ENCODE results near the gene B3GAT1.
"Not testable (repeated sequence)": the region's sequence is repeated elsewhere in the genome, so short reads cannot be mapped to it uniquely, and the experiment has no call there.

The B3GAT1 gene

DNA sequence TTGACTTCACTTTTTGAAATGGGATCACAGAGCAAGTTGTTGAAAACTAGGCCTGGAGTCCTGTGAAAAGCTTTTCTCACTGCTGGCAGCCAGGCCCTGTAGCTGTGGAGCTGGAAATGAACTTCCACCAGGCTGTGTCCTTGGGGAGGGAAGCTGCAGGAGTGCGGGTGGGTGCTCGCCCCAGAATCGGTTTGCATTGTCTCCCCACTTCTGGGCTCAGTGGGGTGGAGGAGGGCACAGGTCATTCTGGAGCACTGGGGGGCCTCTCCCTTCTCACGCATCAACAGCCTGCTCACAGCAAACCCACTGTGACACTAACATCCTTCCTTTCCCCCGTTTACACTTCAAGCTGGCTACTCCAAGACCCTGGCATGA, 65.1 kb downstream of the B3GAT1 start:
- DNase-seq (ENCODE audit: low read depth) = no peak
- no peak overlapping the region for H3K4me3 ChIP-seq (ENCODE audit: low read length)
- TF ChIP-seq, protein P1, sequence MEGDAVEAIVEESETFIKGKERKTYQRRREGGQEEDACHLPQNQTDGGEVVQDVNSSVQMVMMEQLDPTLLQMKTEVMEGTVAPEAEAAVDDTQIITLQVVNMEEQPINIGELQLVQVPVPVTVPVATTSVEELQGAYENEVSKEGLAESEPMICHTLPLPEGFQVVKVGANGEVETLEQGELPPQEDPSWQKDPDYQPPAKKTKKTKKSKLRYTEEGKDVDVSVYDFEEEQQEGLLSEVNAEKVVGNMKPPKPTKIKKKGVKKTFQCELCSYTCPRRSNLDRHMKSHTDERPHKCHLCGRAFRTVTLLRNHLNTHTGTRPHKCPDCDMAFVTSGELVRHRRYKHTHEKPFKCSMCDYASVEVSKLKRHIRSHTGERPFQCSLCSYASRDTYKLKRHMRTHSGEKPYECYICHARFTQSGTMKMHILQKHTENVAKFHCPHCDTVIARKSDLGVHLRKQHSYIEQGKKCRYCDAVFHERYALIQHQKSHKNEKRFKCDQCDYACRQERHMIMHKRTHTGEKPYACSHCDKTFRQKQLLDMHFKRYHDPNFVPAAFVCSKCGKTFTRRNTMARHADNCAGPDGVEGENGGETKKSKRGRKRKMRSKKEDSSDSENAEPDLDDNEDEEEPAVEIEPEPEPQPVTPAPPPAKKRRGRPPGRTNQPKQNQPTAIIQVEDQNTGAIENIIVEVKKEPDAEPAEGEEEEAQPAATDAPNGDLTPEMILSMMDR (conservative IDR thresholded peaks at IDR 0.05; ENCODE audit: low read depth, low read length) = no peak

DNA sequence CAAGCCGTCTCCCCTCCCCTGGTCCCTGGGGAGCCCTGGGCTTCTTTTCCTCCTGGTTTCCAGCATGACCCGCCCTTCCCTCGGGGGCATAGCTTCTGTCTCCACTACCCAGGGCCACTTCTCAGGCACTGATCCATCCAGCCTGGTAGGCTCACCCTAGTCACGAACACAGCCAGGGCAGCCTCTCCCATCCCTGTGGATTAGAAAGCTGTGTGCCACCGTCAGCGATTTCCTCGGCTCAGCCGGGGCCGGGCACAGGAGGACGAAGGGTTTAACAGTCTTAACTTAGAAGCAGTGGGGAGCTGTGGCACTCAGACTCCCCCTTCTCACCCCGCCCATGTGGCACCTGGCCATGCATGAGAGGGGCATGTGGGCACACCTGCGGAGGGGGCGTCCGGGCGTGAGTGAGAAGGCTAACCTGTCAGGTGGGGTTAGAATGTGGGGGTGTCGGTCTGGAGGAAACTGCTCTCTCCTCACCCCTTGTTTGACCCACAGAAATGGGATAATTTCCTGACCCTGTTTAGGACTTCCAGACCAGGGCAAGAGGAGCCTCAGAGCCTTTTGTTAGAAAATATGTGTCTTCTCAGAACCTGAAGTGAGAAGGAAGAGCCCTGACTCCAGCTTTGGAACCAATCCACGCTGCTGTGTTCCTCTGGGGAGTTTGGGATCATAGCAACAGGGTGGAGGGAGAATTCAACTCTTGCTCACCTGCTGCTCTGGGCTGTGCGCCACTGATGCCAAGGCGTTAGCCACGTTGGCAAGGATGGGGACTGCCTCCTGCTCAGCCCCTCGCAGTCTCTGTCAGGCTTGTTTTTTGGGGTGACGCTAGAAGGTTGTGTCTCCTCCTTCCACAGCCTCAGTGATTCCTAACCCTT, 65.7 kb downstream of the B3GAT1 start:
- no peak overlapping the region for H3K4me3 ChIP-seq (ENCODE audit: low read length)
- no peak for DNase-seq (ENCODE audit: low read depth)
- TF ChIP-seq, protein P1 (conservative IDR thresholded peaks at IDR 0.05; ENCODE audit: low read depth, low read length) = no peak

DNA sequence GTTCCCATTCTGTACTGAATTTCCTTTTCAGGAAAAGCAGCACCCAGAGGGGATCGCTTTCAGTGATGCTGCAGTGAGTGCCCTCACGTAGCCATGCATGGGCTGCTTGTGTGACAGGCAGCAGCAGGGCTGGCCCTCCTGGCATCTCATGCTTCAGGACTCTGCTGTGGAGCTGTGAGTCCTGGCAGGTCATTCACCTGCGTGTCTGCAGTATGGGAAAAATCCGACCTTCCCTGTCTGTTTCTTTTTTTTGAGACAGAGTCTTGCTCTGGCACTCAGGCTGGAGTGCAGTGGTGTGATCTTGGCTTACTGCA, 66.8 kb downstream of the B3GAT1 start:
- no peak for DNase-seq (ENCODE audit: low read depth)
- no peak overlapping the region for H3K4me3 ChIP-seq (ENCODE audit: low read length)
- TF ChIP-seq, protein P1 (conservative IDR thresholded peaks at IDR 0.05; ENCODE audit: low read depth, low read length) = no peak

DNA sequence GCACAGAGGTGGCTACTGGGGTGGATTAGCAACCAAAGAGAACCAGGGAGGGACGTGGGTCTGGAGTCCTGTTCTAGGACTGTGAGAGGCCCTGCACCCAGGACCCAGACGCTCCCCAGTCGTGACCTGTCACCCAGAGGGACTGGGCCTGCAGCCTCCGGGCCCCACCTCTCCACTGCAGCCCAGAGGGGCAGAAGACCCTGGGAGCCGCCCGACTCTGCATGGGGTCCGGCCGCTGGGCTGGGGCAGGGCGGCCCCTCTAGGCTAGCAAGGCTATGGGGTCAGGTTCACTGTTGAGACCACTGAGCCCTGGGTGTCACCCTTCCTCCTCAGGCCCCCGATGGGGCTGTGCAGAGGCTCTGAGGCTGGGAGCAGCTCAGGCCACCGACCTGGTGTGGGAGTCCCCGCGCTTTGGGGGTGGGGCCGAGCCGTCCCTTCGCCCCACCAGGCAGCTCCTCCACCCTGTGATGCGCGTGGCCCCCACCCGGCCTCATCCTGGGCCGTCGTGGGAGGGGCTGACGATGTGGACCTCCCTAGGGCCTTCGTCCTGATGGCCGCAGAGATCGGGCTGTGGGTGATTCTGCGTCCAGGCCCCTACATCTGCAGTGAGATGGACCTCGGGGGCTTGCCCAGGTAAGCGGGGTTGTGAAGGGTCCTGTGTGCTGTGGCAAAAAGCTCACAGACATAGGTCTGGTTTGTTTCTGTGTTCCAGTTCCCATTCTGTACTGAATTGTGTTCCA, 67.4 kb downstream of the B3GAT1 start:
- not testable (repeated sequence) for DNase-seq (ENCODE audit: low read depth); H3K4me3 ChIP-seq (ENCODE audit: low read length)

DNA sequence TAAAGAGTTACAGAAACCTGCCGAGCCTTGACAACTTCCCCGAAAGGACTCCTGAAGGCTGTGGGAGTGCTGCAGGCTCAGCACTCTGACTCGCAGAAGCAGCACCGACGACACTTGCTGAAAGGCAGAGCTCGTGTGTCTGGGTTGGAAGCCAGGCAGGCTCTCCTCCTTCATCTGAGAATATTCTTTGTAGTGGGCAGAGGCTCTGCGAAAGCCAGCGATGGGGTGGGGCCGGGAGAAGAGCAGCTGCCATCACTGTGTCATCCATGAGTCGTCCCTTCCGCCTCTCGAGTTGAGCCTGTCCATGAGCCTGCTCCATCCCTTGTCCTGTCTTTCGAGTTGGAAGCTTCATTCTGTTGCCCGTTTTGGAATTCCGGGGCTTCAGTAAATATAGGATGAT, 68.4 kb downstream of the B3GAT1 start:
- TF ChIP-seq, protein P1 (conservative IDR thresholded peaks at IDR 0.05; ENCODE audit: low read depth, low read length) = no peak
- H3K4me3 ChIP-seq (ENCODE audit: low read length) = no peak overlapping the region
- DNase-seq (ENCODE audit: low read depth) = no peak

DNA sequence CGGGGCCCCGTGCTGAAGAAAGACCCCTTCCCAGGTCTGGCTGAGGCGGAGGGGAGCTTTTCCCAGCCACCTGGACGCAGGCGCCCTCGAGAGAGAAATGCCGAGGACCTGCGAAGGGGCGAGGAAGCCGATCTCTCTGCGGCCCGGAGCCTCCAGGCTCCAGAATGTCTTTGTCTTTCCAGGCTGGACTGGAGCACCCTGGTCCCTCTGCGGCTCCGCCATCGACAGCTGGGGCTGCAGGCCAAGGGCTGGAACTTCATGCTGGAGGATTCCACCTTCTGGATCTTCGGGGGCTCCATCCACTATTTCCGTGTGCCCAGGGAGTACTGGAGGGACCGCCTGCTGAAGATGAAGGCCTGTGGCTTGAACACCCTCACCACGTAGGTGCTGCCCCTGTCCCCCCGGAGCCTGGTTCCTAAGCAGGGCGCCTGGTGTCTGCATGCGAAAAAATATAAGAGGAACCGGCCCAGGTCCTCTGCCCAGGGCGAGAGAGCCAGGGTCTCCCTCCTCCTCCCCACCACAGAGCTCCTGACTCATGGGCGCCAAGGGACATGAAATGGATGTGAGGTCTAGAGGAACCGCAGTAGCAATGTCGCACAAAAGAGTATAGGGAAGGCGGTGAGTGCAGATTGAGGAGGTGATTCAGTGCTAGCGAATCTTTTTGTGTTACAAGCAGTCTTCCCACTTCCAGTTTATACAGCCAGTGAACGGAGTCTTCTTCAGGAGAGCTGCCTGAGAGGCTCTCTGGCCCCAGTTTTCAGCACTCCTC, 69.3 kb downstream of the B3GAT1 start:
- no peak overlapping the region for H3K4me3 ChIP-seq (ENCODE audit: low read length)
- DNase-seq (ENCODE audit: low read depth) = no peak
- TF ChIP-seq, protein P1 (conservative IDR thresholded peaks at IDR 0.05; ENCODE audit: low read depth, low read length) = no peak

DNA sequence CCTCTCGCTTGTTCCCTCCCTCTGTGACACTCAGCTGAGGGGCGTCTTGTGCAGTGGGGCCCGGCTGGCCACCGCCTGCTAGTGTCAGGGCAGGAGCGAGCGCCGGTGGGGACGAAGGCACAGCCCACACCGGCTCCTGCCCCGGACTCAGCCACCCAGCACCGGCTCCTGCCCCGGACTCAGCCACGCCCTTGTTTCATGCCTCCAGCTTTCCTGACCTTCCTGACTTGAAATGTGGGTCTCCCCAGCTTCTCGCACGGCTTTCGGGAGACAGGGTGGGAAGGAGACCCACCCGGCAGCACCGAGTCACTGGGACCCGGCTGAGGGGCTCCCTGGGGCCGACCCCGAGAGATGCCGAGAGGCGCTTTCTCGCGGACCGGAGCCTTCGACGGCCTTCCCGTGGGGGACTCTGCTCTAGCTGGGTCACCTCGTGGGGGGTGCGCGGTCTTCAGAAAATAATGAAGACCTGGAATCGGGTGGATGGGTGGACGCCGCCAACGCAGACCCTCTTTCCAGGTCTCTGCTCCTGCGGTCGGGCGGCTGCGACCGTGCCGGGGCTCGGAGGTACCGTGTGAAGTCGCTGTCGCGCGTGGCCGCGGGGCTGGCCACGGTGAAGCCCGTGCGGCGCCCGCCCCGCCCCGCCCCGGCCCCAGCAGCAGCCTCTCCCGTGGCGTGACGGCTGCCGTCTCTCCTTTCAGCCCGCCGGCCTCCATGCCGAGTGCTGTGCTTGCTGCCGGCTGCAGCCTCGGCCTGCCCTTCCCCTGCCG, 70.1 kb downstream of the B3GAT1 start:
- TF ChIP-seq, protein P1 (conservative IDR thresholded peaks at IDR 0.05; ENCODE audit: low read depth, low read length) = no peak
- DNase-seq (ENCODE audit: low read depth) = no peak
- H3K4me3 ChIP-seq (ENCODE audit: low read length) = no peak overlapping the region
